ENCODE data around the gene PXDC1.
A peak's percentile ranks its signal among the peaks of the same experiment; 100 is the strongest.

Gene PXDC1

GRCh38 chr6:3753228-3753835 is 1.8 kb upstream of the PXDC1 start:
- peak in 1 of 2 experiments; percentile 62 for DNase-seq (ENCODE audit: low read depth in 1 of 2, low spot score in 1 of 2)
- in situ Hi-C loops (cut with HindIII; ENCODE audit: low pct_unique_long_range_greater_than_20kb, low sequenced_read_pairs), result no loop called here
- TF ChIP-seq JUND (IDR thresholded peaks at IDR 0.05; ENCODE audit: low read depth), result no peak

GRCh38 chr6:3752531-3753227 is 1.2 kb upstream of the PXDC1 start:
- no peak for DNase-seq (ENCODE audit: low read depth in 1 of 2, low spot score in 1 of 2)
- in situ Hi-C loops (cut with HindIII; ENCODE audit: low pct_unique_long_range_greater_than_20kb, low sequenced_read_pairs), result no loop called here

GRCh38 chr6:3751730-3752530 is 417 bp upstream of the PXDC1 start:
- in situ Hi-C loops (cut with HindIII; ENCODE audit: low pct_unique_long_range_greater_than_20kb, low sequenced_read_pairs), result no loop called here
- no peak for TF ChIP-seq JUND (IDR thresholded peaks at IDR 0.05; ENCODE audit: low read depth)
- peak; percentile 82 to 94 for DNase-seq (ENCODE audit: low read depth in 1 of 2, low spot score in 1 of 2)

More at GRCh38 chr6:3752531-3753227, 1.2 kb upstream of the PXDC1 start:
- TF ChIP-seq JUND (IDR thresholded peaks at IDR 0.05; ENCODE audit: low read depth), result no peak

GRCh38 chr6:3750317-3751076 is 1.0 kb downstream of the PXDC1 start:
- in situ Hi-C loops (cut with HindIII; ENCODE audit: low pct_unique_long_range_greater_than_20kb, low sequenced_read_pairs), result no loop called here
- no peak for TF ChIP-seq JUND (IDR thresholded peaks at IDR 0.05; ENCODE audit: low read depth)
- DNase-seq (ENCODE audit: low read depth in 1 of 2, low spot score in 1 of 2), result peak in 1 of 2 experiments; percentile 70

GRCh38 chr6:3749977-3750316 is 1.6 kb downstream of the PXDC1 start:
- DNase-seq (ENCODE audit: low read depth in 1 of 2, low spot score in 1 of 2), result no peak
- TF ChIP-seq JUND (IDR thresholded peaks at IDR 0.05; ENCODE audit: low read depth), result no peak
- in situ Hi-C loops (cut with HindIII; ENCODE audit: low pct_unique_long_range_greater_than_20kb, low sequenced_read_pairs), result no loop called here

- peak; percentile 78 to 80 for DNase-seq (ENCODE audit: low read depth in 1 of 2, low spot score in 1 of 2)
- no peak for TF ChIP-seq JUND (IDR thresholded peaks at IDR 0.05; ENCODE audit: low read depth)
- in situ Hi-C loops (cut with HindIII; ENCODE audit: low pct_unique_long_range_greater_than_20kb, low sequenced_read_pairs), result no loop called here
These were observed 2.3 kb downstream of the PXDC1 start for GRCh38 chr6:3749067-3749841.

- peak; percentile 75 to 82 for DNase-seq (ENCODE audit: low read depth in 1 of 2, low spot score in 1 of 2)
- in situ Hi-C loops (cut with HindIII; ENCODE audit: low pct_unique_long_range_greater_than_20kb, low sequenced_read_pairs), result no loop called here
- TF ChIP-seq JUND (IDR thresholded peaks at IDR 0.05; ENCODE audit: low read depth), result no peak
These were observed 3.1 kb downstream of the PXDC1 start for GRCh38 chr6:3748208-3749066.

GRCh38 chr6:3747100-3747737 is 4.3 kb downstream of the PXDC1 start:
- DNase-seq (ENCODE audit: low read depth in 1 of 2, low spot score in 1 of 2), result no peak
- TF ChIP-seq JUND (IDR thresholded peaks at IDR 0.05; ENCODE audit: low read depth), result no peak
- in situ Hi-C loops (cut with HindIII; ENCODE audit: low pct_unique_long_range_greater_than_20kb, low sequenced_read_pairs), result no loop called here

GRCh38 chr6:3746696-3747095 is 4.8 kb downstream of the PXDC1 start:
- no peak for DNase-seq (ENCODE audit: low read depth in 1 of 2, low spot score in 1 of 2)
- in situ Hi-C loops (cut with HindIII; ENCODE audit: low pct_unique_long_range_greater_than_20kb, low sequenced_read_pairs), result no loop called here
- TF ChIP-seq JUND (IDR thresholded peaks at IDR 0.05; ENCODE audit: low read depth), result no peak

- no peak for TF ChIP-seq JUND (IDR thresholded peaks at IDR 0.05; ENCODE audit: low read depth)
- in situ Hi-C loops (cut with HindIII; ENCODE audit: low pct_unique_long_range_greater_than_20kb, low sequenced_read_pairs), result no loop called here
- no peak for DNase-seq (ENCODE audit: low read depth in 1 of 2, low spot score in 1 of 2)
These were observed 5.3 kb downstream of the PXDC1 start for GRCh38 chr6:3746119-3746691.
